MCF 10A (cell line): ENCODE measurements around the gene SIRPB2. TPM values are rescaled to one million over a fixed set of nuclear protein-coding genes. Genes with fewer than 3 reads are reported as not detected.

Experiments
- BruUV-seq: library from RNA; stranded (reverse); fragments of 400-500 nt; replicated peaks from 2 replicates; lab custom pipeline; 2021; lab: Mats Ljungman, UMichigan
- CTCF ChIA-PET: fragments of 300-600 bp; sonication (Branson Sonifier 250); formaldehyde crosslinking; extraction: SDS; loops from one replicate; lab custom pipeline; 2021; ENCODE audit warnings: antibody characterized with exemption, inconsistent platforms; lab: Yijun Ruan, JAX
- POLR2A ChIA-PET: fragments of 300-600, 350-650 bp; sonication (Branson Sonifier 250); formaldehyde crosslinking; extraction: SDS; loops from one replicate; lab custom pipeline; 2020; ENCODE audit warnings: antibody characterized with exemption, inconsistent platforms; lab: Yijun Ruan, JAX
- DNase-seq: peaks from one replicate; pipeline ENCODE4 v3.0.0-alpha.2; 2018; ENCODE audit not compliant: unreplicated experiment
- H3K27ac Mint-ChIP-seq: one replicate; pipeline ENCODE4 v1.8.0; 2022; ENCODE audit warnings: mild to moderate bottlenecking, low read depth, mixed read lengths; ENCODE audit not compliant: unreplicated experiment
- H3K27me3 Mint-ChIP-seq: one replicate; pipeline ENCODE4 v1.8.0; 2022; ENCODE audit warnings: mixed read lengths; ENCODE audit not compliant: insufficient read depth, unreplicated experiment
- H3K36me3 Mint-ChIP-seq: one replicate; pipeline ENCODE4 v1.8.0; 2022; ENCODE audit warnings: mild to moderate bottlenecking, moderate library complexity, mixed read lengths; ENCODE audit not compliant: insufficient read depth, unreplicated experiment
- H3K4me1 Mint-ChIP-seq: one replicate; pipeline ENCODE4 v1.8.0; 2022; ENCODE audit warnings: mixed read lengths; ENCODE audit not compliant: insufficient read depth, unreplicated experiment
- H3K4me3 Mint-ChIP-seq: one replicate; pipeline ENCODE4 v1.8.0; 2022; ENCODE audit warnings: mild to moderate bottlenecking, moderate library complexity, mixed read lengths; ENCODE audit not compliant: unreplicated experiment
- H3K9me3 Mint-ChIP-seq: one replicate; pipeline ENCODE4 v1.8.0; 2022; ENCODE audit warnings: mixed read lengths; ENCODE audit not compliant: unreplicated experiment
- CTCF ChIP-seq: fragments of 200-600 bp; IDR thresholded peaks from one replicate; pipeline ENCODE4 v1.8.0; 2022; ENCODE audit warnings: antibody characterized with exemption, mild to moderate bottlenecking; ENCODE audit not compliant: unreplicated experiment
- intact Hi-C: fragments of 100-400 bp; cut with micrococcal nuclease; formaldehyde crosslinking; loops from 2 replicates; pipeline ENCODE4 v1.14.1; 2022
- total RNA-seq: library from RNA; stranded (reverse); gene quantifications from 2 replicates; pipeline ENCODE4 v1.2.3, GENCODE V29; 2022

Gene SIRPB2
- total RNA-seq, 1 experiment from 2014 or later, result 1.8 TPM

- H3K27ac Mint-ChIP-seq, result no peak overlapping the region
- H3K9me3 Mint-ChIP-seq, result no peaks in the 10 kb centered on the region
- POLR2A ChIA-PET, result interaction anchor here (0.6 to 4.8 kb wide), 6 partner anchors 13 to 274 kb away, joined by 3 to 20 read pairs (median 3); partner anchors contain the start of gene NSFL1C
- H3K27me3 Mint-ChIP-seq, result no peaks in the 10 kb centered on the region
- CTCF ChIA-PET, result interaction anchor here (0.6 to 7.1 kb wide), 6 partner anchors 10 to 334 kb away, joined by 3 to 90 read pairs (median 8); no protein-coding TSS in a partner anchor
- no peaks in the 10 kb centered on the region for H3K4me1 Mint-ChIP-seq
- intact Hi-C loops, result no loop called here
- no TSS peak for BruUV-seq
- H3K4me3 Mint-ChIP-seq, result no peak overlapping the region
- TF ChIP-seq CTCF, result no peak
- DNase-seq, result no peak
- peaks cover 84% of the 10 kb centered on the region for H3K36me3 Mint-ChIP-seq
These were observed 40.2 kb downstream of the SIRPB2 start for GRCh38 chr20:1450926-1451491.

DNA sequence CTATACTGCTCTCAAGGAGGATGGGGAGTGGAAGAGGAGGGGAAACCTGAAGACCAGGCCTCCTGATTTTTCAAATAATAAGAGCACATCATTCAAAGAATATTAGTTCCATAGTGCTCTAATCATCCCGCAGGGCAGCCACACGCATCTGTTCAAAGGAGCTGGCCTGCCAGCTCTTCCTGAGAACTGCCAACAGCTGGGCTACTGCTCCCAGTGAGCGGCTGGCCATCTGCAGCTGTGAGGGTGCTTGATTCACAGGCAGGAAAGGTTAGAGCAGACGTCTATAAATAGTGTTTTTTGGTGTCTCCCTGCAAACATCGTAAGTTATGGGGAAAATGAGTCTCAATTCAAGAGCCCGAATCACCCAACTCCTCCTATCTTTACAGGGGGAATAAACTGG lies 41.9 kb downstream of the SIRPB2 start:
- CTCF ChIA-PET, result interaction anchor here (1.2 to 7.1 kb wide), 4 partner anchors 12 to 27 kb away, joined by 3 to 90 read pairs (median 6); partner anchors contain the start of gene NSFL1C
- intact Hi-C loops, result no loop called here
- no peak for DNase-seq
- H3K27me3 Mint-ChIP-seq, result no peaks in the 10 kb centered on the region
- H3K9me3 Mint-ChIP-seq, result no peaks in the 10 kb centered on the region
- H3K4me3 Mint-ChIP-seq, result no peak overlapping the region
- POLR2A ChIA-PET, result interaction anchor here (0.7 to 2.0 kb wide), 7 partner anchors 10 to 667 kb away, joined by 3 to 6 read pairs (median 4); no protein-coding TSS in a partner anchor
- no peak for TF ChIP-seq CTCF
- H3K36me3 Mint-ChIP-seq, result peaks cover 88% of the 10 kb centered on the region
- H3K4me1 Mint-ChIP-seq, result no peaks in the 10 kb centered on the region
- H3K27ac Mint-ChIP-seq, result no peak overlapping the region
- no TSS peak for BruUV-seq

DNA sequence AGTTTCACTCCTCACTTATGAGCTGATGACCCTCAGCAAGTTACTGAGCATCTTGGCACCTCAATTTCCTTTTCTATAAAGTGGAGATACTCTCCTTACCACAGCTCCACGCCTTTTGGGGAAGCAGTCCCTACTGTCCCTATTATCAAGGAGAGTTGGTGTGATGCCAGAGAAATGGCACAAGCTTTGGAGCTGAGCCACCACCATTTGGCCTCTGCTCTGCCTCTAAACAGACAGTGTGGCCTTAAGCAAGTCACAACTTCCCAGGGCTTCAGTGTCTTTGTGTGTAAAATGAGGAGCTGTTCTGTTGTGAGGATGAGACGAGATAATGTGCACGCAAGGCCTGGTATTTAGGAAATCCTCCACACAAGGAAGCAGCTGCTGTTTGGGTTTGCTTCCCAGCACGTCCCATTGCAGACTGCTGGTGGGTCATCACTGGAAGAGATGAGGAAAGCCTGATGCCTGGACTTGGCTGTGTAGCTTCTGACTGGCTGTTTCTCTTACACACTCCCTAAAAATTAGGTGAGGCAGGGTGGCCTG lies 43.1 kb downstream of the SIRPB2 start:
- ChIA-PET POLR2A (interaction anchor here (0.6 to 2.0 kb wide), 8 partner anchors 9 to 201 kb away, joined by 3 to 6 read pairs (median 4); no protein-coding TSS in a partner anchor), CTCF (interaction anchor here (0.6 to 7.1 kb wide), 11 partner anchors 11 to 136 kb away, joined by 3 to 90 read pairs (median 4); partner anchors contain the start of gene NSFL1C)
- Mint-ChIP-seq H3K4me3 (no peak overlapping the region), H3K27ac (no peak overlapping the region), H3K27me3 (no peaks in the 10 kb centered on the region), H3K4me1 (no peaks in the 10 kb centered on the region), H3K9me3 (no peaks in the 10 kb centered on the region), H3K36me3 (peaks cover 78% of the 10 kb centered on the region)
- BruUV-seq, result no TSS peak
- intact Hi-C loops, result no loop called here
- no peak for TF ChIP-seq CTCF
- DNase-seq, result no peak

DNA sequence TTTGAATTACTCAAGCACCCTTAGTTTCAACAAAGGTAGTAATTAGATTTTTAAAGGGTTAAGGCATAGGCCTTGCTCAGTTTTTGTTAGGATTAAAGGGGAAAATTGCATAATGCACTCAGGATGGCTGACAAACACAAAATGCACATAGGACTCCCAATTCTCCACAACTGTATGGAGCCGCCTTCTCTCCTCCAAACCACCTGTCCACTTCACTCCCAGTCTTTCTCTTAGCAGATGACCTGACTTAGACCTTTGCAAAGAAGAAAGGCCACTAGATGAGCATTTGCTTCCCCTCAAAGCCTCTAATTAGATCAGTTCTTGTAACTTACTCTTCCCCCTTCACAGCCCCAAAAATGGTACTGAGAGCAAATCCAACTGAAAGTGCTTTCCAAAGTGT lies 44.7 kb downstream of the SIRPB2 start:
- POLR2A ChIA-PET, result interaction anchor here (0.7 to 1.2 kb wide), 4 partner anchors 8 to 117 kb away, joined by 3 to 5 read pairs (median 4); no protein-coding TSS in a partner anchor
- peaks cover 75% of the 10 kb centered on the region for H3K36me3 Mint-ChIP-seq
- no TSS peak for BruUV-seq
- intact Hi-C loops, result no loop called here
- no peak for TF ChIP-seq CTCF
- no peaks in the 10 kb centered on the region for H3K27me3 Mint-ChIP-seq
- DNase-seq, result no peak
- no peak overlapping the region for H3K4me3 Mint-ChIP-seq
- H3K27ac Mint-ChIP-seq, result no peak overlapping the region
- H3K9me3 Mint-ChIP-seq, result no peaks in the 10 kb centered on the region
- H3K4me1 Mint-ChIP-seq, result no peaks in the 10 kb centered on the region
- CTCF ChIA-PET, result interaction anchor here (0.6 to 7.1 kb wide), 5 partner anchors 10 to 58 kb away, joined by 3 to 90 read pairs (median 8); no protein-coding TSS in a partner anchor
